ENCODE measurements around the gene SEC14L1.
"Not testable (repeated sequence)": the region's sequence is repeated elsewhere in the genome, so short reads cannot be mapped to it uniquely, and the experiment has no call there.

The SEC14L1 gene

DNA sequence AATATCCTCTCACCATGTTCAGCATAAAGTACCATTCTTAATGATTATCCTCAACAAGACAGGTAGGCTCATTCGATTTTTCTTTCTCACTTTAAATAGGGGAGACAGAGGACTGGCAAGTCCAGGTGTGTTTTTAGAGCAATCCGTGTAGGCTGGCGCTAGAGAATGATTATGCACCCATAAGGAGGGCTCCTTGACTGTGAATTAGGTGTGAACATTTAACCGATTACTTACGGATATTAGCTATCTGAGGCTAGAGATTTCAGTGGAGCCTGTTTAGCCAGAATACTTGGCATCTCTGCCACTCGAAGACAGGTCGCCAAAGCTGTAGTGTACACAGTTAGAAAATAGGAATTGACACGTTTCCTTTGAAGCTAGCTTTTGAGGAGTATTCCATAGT, 1.9 kb downstream of the SEC14L1 start:
- no peak for DNase-seq

DNA sequence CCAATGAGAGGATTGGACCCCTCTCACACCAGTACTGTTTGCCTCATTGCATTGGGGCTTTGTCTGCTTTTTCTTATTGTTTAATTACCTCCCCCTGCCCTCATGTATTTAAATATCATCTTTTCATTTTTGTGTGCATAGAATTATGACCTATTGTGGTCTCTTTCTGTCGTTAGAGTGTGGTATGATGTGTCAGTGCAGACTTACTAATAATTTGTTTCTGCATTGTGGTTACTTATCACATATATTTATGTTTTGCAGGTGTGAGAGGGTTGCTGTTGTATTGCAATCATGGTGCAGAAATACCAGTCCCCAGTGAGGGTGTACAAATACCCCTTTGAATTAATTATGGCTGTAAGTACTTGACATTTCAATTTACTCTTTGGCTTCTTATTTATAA, 2.5 kb downstream of the SEC14L1 start:
- no peak for DNase-seq

DNA sequence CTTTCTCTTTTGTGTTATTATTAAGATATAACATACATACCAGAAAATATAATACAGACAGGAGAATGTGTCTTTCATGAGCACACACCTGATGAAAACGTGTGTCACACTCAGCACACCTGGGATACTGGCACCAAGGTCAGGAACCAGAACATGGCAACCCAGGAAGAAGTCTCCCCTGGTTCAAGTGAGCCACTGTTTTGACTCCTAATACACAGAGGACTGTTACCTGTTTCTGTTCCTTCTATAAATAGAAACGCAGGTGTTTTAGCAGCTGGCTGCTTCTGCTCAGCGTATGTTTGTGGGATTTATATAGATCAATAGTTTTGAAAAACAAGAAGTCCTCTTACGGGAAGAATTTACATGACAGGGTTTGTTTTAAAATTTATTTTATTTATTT, 3.5 kb downstream of the SEC14L1 start:
- DNase-seq, result no peak

DNA sequence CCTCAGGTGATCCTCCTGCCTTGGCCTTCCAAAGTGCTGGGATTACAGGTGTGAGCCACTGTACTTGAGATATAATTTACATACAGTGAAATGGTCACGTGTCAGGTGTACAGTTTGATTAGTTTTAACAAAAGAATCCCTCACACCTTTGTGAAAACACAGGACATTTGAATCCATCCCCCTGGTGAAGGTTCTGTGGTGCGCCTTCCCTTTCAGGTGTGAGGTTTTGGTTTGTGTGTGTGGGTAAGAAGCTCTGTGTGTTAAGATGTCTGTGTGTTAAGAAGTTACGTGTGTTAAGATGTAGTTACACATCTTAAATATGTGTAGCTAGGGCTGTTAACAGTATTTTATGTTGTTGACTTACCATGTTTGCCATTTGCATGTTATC, 4.4 kb downstream of the SEC14L1 start:
- no peak for DNase-seq

DNA sequence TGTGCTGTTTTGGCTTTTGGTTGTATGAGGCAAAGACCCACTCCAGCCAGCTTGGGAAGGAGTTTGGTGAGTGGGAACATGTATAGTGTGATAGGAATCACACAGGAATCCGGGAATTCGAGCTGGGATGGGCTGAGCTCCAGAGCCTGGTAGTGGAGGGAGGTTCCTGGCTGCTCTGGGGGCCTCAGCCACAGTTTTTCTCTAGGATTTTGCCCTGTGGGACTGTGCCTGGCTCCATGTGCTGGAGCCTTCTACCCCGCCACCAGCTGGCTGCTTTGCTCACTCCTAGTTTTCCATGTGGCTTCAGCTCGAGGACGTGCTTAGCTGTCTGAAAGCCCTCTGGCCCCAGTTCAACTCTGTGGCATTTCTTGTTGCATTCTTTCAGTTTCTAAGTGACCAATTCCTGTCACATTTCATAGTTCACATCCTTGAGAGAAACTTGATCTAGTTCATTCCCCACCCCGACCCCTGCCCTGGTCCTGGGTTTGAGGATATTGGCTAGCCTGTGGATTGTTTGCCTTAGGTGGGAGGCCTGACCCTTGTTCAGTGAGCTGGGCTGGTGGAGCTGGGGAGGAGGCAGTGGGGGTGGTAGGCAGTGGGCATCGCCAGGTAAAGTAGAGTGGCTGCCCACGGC, 5.0 kb downstream of the SEC14L1 start:
- no peak for DNase-seq

DNA sequence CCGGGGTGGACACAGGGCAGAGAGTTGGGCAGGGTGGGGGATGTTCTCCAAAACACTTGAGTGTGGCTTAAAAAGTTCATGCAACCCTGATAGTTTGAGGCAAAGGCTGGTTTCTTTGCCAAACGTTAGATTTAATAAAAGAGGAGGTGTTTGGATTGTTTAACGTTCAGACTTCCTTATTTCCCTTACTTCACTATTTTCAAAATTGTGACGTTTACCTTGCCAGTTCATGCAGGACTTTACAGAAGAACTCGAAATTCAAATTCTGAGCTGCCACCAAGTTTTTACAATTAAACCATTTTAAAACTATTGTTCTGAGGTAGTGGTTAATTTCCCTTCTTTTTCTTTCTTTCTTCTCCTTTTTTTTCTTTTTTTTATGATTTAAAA, 5.5 kb downstream of the SEC14L1 start:
- DNase-seq, result no peak

DNA sequence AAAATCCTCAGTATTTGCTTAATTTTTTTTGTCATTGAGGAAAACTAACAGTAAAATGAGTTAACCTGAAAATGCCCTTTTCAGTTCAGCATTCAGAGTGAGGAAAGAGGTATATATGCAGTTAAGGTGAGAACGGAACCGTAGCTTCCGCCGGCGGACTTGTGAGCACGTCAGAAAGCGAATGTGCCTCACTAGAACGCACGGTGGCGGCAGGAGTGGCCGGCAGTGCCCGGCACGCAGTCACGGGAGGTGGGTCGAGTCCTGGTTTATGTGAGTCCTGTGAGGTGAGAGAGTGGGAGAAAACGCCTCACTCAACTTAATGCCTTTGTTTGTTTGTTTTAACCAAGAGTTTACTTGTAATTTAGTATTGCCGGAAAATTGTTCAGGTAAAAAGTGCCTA, 6.1 kb downstream of the SEC14L1 start:
- DNase-seq, result no peak

DNA sequence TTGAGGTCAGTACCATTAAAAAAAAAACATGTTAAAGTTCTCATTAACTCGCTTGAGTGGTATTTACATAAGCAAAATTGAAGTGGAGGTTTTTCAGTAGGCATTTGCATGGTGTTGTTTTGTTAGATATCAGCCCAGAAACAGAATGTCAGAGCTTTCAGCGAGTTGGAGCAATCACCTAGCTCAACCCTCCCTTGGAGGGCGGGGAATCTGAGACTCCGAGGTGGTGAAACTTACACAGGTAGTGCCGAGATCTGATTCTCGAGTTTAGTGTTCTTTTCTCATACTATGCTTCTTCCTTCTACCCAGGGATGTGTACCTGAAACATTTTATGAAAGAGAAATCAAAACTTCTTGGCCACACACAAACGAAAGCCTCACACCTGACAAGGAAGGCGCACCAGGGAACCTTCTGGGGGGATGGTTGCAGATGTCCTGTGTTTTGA, 6.6 kb downstream of the SEC14L1 start:
- no peak for DNase-seq

DNA sequence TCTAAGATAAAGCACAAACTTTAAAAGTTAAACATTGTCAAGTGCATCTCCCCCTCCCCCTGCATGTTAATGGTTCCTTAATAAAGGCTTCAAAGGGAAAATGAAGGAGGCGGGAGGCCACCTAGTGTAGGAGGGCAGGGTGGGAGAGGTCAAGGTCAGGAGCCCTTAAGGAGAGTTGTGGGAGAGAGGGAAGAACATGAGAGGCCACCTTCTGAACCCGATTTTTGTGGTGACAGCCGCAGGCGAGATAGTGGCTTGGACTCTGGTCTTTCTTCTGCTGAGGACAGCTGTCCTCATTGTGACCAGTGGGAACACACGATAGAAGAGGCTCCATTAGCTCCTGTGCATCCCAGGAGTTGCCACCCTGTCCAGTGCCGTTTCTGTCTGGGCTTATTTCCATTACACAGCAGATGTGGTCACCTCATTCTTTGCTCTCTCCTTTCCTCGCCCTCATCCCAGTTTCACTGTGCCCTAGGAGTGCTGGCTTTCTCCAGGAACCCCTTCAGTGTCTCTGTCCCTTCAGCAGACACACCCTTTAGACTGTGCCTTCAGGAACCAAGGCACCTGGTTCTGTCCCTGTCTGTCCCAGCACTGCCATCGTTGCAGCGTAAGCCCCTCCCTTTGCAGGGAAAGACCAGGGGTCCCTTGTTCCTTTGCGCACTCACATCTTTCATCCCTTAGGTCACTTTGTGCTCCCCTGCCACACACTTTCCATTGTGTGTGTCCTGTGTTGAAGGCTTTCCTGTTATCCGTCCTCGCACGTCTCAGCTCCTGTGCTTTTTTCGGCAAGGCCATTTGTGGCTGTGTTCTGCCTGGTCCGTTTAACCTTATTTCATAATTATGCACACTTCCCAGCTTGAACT, 7.5 kb downstream of the SEC14L1 start:
- DNase-seq, result no peak

DNA sequence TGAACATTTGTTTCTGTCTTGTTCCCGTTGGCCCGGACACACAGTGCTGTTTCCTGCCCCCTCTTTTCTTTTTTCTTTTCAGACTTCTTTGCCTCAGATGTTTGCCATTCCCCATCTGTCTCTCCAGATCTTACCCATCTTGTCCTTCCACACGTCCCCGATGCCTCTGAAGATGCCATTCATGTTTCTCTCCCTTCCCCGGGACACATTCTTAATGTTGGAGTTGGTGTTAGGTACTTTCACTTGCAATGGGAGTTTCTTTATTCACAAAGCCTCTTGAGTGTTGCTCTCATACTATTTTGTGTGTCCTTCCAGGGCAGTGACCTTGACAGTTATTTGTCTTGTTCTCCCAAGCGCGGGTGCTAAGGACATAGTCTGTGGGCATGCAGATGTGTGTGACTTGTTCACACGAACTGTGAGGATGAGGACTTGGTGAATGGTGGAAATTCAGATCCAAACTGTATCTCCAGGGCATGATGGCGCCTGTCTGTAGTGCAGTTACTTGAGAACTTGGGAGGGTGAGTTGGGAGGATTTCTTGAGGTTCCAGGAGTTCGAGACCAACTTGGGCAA, 8.3 kb downstream of the SEC14L1 start:
- DNase-seq, result no peak

DNA sequence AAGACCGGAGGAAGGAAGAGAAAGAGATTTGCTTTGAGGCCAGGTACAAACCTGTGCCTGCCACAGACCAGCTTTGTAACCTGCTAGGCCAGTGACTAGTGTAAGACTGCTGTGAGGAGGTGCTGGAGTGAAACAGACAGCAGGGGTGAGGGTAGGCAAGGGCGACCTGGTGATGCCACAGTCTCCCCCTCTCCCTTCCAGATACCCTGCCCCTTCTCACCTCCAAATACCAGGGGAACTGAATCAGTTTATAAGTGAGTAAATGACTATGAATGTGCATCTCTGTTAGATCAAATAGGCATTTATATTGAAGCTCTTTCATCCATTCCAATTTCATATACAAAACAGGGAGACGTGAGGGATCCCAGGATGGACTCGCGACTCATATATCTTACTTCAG, 9.4 kb downstream of the SEC14L1 start:
- no peak for DNase-seq

DNA sequence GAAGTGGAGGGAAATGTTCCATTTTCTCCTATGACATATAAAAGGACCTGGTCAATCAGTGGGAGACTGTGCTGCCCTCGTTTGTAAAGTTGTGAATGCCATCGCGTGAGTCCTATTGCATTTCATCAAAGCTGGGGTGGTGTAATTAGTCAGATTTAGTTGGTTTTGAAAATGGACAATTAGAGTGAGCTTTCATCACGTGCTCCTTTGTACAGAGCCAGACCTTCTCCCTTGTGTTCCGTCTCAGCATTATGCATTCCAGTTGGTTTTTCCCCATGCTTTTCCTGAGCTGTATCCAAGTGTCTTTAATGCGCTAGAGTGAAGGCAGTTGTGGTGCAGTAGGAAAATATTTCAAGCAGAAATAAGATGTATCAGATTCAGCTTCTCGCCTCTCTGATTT, 10.4 kb downstream of the SEC14L1 start:
- no peak for DNase-seq

DNA sequence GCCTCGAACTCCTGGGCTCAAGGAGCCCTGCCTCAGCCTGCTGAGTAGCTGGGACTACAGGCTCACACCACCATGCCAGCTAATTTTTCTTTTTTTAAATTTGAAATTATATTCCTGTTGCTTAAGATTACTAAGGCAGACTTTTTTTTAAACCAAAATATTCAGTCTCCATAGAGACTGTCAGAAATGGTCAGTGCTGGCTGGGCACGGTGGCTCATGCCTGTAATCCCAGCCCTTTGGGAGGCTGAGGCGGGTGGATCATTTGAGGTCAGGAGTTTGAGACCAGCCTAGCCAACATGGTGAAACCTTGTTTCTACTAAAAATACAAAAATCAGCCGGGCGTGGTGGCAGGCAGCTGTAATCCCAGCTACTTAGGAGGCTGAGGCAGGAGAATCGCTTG, 11.3 kb downstream of the SEC14L1 start:
- DNase-seq, result not testable (repeated sequence)

DNA sequence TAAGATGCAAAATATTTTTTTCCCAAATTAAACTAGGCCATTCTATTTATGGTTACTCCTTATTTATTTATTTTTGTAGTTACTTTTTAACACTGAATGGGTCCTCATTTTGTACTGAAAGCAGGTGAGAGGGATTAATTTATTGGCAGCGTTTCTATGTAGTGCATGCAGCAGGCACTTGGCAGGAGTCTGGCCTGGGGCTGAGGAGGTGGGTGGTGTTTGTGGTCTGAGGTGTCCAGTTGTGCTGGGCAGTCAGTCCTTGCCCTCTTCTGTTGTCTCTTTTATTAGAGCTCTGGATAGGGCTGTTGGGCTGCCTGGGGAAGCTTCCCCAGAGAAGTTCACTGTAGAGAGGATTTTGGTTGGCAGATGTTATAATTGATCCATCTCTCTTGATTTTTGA, 12.7 kb downstream of the SEC14L1 start:
- no peak for DNase-seq

DNA sequence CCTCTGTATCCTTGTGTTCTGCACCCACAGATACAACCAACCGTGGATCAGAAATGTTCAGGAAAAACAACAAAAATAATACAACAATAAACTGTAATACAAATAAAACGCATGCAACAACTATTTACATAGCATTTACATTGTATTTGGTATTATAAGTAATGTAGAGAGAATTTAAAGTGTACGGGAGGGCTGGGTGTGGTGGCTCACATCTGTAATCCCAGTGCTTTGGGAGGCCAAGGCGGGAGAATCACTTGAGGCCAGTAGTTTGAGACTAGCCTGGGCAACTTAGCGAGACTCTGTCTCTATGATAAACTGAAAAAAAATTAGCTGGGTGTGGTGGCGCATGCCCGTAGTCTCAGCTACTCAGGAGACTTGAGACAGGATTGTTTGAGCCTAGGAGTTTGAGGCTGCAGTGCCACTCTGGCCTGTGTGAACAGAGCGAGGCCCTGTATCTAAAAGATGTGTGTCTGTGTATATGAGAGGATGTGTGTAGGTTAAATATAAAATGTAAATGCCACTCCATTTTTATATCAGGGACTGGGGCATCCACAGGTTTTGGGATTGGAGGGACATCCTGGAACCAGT, 13.3 kb downstream of the SEC14L1 start:
- DNase-seq, result no peak

DNA sequence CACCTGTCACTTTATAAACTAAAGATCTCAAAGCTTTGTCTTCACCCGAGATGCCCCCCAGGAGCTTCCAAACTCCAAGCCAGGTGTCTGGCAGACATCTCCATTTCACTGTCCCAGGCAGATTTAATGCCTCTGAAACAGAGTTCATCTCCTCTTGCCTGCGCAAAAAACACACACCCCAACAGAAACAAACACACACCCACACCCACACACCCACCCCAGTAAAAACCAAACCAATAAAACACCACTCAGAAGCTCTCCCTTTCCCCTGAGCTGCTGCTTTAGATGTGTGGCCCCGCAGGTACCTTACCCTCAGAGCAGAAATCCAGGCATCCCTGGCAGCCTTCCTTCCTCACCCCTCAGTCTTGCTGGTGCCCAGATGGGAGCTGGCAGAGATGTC, 14.4 kb downstream of the SEC14L1 start:
- DNase-seq, result no peak

DNA sequence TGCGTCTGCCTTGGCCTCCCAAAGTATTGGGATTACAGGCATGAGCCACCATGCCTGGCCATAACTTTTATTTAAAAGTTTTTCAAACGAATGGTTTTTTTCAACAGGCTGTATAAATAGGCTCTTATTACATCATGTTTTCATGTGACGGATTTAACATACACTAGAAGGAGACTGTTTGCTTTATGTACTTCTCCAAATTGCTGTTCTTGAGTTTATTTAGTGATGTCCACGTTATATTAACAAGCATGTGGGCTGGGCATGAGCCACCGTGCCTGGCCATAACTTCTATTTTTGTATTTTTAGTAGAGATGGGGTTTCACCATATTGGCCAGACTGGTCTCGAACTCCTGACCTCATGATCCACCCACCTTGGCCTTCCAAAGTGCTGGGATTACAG, 17.0 kb downstream of the SEC14L1 start:
- not testable (repeated sequence) for DNase-seq

DNA sequence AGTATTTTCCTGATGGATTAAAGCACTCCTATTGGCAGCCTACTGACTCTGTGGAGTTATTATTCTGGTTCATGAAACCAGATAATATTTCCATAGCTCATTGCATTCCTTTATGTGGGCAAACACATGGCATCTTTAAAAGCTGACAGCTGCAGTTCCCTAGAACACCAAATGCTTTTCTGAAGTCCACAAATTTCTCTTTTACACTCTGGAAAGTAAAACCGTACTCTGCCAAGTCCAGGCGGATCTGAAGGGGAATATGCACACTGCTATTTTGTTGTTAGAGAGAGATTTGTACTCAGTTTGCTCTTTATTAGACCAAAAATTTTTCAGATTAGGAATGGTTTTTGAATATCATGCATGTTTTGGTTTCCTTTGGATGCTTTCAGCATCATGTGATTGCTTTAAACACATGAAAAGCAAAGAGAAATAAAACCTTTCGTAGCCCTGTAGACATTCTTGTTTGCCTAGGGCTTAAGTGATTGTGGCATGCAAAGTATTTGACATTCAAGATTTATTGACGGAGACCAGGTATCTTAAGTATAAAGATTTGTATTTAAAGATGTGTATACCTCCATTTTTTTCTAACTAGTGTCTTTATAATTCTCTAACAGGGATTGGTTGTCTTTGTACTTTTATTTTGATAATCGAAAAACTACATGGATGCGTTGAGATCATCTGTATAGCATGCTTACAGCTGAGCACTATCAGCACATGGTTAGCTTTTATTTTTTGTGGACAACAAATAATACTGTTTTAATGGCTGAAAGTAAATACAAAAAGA, 19.5 kb downstream of the SEC14L1 start:
- DNase-seq, result no peak

DNA sequence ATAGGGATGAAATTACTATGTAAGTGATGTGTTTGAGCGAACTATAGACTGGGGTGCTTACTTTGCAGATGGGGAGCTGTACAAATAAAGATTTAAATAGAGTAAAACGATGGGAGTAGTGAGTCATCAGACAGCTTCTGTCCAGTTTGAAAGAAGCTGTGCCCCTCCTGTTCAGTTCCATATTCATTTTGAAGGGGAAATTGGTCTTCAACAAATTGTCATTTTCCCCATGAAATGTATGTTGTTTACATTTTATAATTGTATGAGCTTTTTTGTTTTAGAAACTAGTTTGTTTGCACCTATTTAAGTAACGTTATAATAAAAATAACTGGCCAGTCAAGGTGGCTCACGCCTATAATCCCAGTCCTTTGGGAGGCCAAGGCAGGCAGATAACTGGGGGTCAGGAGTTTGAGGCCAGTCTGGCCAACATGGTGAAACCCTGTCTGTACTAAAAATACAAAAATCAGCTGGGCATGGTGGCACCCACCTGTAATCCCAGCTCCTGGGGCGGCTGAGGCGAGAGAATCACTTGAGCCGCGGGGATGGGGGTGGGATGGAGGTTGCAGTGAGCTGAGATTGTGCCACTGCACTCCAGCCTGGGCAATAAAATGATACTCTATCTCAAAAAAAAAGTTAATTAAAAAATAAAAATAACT, 20.2 kb downstream of the SEC14L1 start:
- no peak for DNase-seq

DNA sequence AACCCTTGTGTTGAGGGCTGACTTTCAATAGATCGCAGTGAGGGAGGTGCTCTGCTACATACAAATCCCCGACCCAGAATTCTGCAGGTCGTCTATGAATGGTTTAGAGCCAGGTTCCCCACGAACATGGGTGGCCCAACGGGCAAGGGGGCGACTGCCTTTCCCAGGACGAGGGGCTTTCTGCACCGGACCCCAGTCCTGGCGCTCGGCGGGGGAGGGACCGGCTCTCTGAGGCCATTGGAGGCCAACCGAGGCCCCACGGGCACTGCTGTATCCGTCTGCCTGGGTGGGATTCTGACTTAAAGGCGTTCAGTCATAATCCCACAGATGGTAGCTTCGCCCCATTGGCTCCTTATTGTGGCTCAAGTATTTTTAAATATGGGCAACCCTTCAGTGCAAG, 21.2 kb downstream of the SEC14L1 start:
- DNase-seq, result no peak

DNA sequence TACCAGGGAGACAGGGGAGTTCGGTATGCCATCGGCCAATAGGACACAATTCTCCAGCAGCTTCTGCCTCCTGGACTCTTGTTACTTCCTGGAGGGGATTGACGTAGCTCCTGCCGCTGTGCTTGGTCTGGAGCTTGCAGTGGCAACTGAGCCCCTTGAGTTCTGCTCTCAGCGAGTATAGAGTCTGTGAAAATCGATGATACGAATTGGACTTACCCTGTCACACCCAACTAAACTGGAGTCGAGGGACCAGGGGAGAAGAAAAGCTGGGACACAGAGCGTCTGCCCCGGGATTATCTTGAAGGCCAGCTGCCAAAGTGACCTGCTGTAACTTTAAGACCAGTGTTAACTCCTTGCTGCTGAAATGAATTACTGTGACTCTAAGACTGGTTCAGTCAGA, 22.2 kb downstream of the SEC14L1 start:
- DNase-seq, result no peak

DNA sequence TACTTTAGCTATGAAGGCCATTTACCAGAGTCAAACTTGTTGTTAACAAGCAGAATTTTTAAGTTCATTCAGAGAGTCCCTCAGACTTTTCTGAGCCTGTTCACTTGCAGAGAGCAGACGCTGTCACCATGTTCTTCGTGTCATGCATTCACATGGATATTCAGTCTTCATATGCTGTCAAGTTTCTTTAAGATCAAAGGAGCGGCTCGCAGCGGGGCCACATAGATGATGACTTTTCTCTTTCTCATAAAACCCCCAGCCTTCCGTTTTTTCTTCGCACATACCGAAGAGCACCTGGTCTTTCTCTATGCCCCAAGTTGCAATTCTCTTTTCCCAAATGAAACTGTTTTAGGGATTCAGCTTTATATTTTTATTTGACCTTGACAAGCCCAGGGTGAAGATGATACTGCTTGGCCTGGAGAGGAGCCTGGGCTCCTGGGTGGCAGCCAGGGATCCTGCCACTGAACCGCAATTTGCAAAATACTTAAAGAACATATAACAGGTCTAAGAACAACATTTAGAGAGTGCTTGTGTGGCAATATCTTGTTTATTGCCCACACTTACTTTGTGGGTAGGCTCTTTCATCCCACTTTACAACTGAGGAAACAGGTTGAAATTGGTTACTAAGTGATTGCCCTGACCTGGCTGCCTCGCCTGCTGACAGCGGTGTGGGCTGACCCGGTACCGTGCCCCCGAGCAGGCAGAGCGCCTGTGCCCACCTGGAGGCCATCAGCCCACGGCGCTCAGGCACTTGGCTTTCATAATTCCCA, 22.9 kb downstream of the SEC14L1 start:
- DNase-seq, result no peak
